ENCODE results near the gene DOCK1. TPM values are rescaled to one million over a fixed set of nuclear protein-coding genes. Genes with fewer than 3 reads are reported as not detected.

DOCK1 gene
- polyA plus RNA-seq, 6 donors from 2014 or later, result not detected

DNA sequence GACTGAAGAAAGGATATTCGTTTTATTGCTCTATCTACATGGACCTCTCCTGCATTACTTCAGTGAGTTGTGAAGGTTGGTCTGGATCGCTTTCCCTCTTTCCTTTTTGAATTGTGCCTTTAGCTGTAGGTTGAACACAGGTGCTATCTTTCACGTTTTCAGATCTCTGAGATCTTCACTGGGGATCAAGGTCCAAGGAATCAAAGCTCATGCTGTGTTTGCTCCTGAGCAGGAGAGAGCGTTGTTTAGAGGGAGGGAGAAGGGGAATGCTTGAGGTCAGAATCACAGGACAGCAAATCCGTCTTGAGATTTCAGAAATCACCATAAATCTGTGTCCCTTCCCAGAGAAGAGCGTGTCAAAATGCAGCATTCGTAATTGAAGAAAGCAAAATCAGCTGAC is 186.1 kb downstream of the DOCK1 start:
- Mint-ChIP-seq H3K27me3 (no peaks in the 10 kb centered on the region), H3K27ac (no peak overlapping the region), H3K36me3 (no peaks in the 10 kb centered on the region), H3K4me3 (no peak overlapping the region), H3K9me3 (peaks cover 0 to 6% (median 0%) of the 10 kb centered on the region in 7 donors), H3K4me1 (no peaks in the 10 kb centered on the region)
- ATAC-seq (ENCODE audit: low read depth in 2 of 2) (no peak), DNase-seq (no peak)

- no peak for ATAC-seq (ENCODE audit: low read depth in 2 of 2)
- H3K27ac Mint-ChIP-seq, result no peak overlapping the region
Measured at GRCh38 chr10:127092916-127093315, 187.7 kb downstream of the DOCK1 start.

DNA sequence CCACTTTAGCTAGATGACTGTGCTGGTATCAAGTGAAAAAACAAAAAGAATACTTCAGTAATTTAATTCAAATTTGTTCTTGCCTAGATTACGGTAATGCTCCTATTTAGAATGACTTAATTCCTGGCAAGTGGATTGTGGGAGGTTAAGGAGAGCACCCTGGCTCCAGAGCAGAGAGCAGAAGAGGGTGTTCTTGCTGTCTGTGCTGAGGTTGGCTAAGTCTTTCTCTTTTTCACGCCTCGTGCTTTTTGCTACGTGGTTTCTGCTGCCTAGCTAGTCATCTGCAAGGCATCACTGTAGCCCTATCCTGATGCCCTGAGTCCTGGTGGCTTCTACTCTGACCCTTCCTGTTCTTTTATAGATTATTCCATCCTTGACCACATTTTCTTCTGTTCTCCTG is 189.8 kb downstream of the DOCK1 start:
- no peaks in the 10 kb centered on the region for H3K36me3 Mint-ChIP-seq
- DNase-seq, result no peak
- H3K9me3 Mint-ChIP-seq, result peaks cover 0 to 5% (median 0%) of the 10 kb centered on the region in 7 donors
- H3K4me3 Mint-ChIP-seq, result no peak overlapping the region
- H3K27me3 Mint-ChIP-seq, result no peaks in the 10 kb centered on the region
- no peak overlapping the region for H3K27ac Mint-ChIP-seq
- ATAC-seq (ENCODE audit: low read depth in 2 of 2), result no peak
- no peaks in the 10 kb centered on the region for H3K4me1 Mint-ChIP-seq

More at GRCh38 chr10:127092916-127093315, 187.7 kb downstream of the DOCK1 start:
- DNase-seq, result no peak
- no peak overlapping the region for H3K4me3 Mint-ChIP-seq
- H3K9me3 Mint-ChIP-seq, result peaks cover 0 to 6% (median 0%) of the 10 kb centered on the region in 7 donors
- no peaks in the 10 kb centered on the region for H3K27me3 Mint-ChIP-seq
- no peaks in the 10 kb centered on the region for H3K36me3 Mint-ChIP-seq
- no peaks in the 10 kb centered on the region for H3K4me1 Mint-ChIP-seq

GRCh38 chr10:127100983-127101615 is 195.9 kb downstream of the DOCK1 start:
- Mint-ChIP-seq H3K4me1 (no peaks in the 10 kb centered on the region), H3K27ac (peak overlapping the region in 1 of 6 donors; percentile 18), H3K9me3 (peaks cover 0 to 9% (median 0%) of the 10 kb centered on the region in 7 donors), H3K36me3 (no peaks in the 10 kb centered on the region), H3K27me3 (no peaks in the 10 kb centered on the region), H3K4me3 (peak overlapping the region in 1 of 8 donors; percentile 27)
- no peak for ATAC-seq (ENCODE audit: low read depth in 2 of 2)
- no peak for DNase-seq

- no peaks in the 10 kb centered on the region for H3K36me3 Mint-ChIP-seq
- H3K27me3 Mint-ChIP-seq, result no peaks in the 10 kb centered on the region
- H3K4me3 Mint-ChIP-seq, result no peak overlapping the region
- H3K4me1 Mint-ChIP-seq, result no peaks in the 10 kb centered on the region
- H3K27ac Mint-ChIP-seq, result no peak overlapping the region
- ATAC-seq (ENCODE audit: low read depth in 2 of 2) (no peak), DNase-seq (no peak)
- peaks cover 0 to 9% (median 0%) of the 10 kb centered on the region in 7 donors for H3K9me3 Mint-ChIP-seq
Measured at GRCh38 chr10:127102176-127102575, 196.9 kb downstream of the DOCK1 start.

DNA sequence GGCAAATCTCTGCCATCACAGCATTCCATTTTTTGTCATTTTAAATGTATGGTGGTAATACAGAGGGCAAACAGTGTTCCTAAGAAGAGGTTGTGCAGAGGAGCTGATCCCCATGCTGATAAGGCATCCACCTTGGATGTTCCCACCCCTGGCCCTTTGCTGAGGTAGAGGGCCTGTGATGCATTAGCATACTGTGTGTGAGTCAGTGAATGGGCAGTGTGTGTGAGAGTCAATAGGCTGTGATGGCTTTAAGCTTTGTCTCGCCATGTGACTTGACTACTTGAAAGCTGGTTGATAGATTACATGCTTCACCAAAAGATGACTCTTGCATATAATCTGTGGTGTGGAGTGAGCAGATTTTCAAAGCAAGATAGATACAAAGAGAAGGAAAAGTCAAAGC is 209.9 kb downstream of the DOCK1 start:
- Mint-ChIP-seq H3K27me3 (peaks cover 0 to 8% (median 0%) of the 10 kb centered on the region in 3 donors), H3K36me3 (no peaks in the 10 kb centered on the region), H3K4me1 (no peaks in the 10 kb centered on the region), H3K4me3 (no peak overlapping the region), H3K9me3 (peaks cover 0 to 9% (median 3%) of the 10 kb centered on the region in 7 donors), H3K27ac (no peak overlapping the region)
- ATAC-seq (ENCODE audit: low read depth in 2 of 2) (no peak), DNase-seq (no peak)

GRCh38 chr10:127117125-127117524 is 211.9 kb downstream of the DOCK1 start:
- peaks cover 0 to 17% (median 0%) of the 10 kb centered on the region in 3 donors for H3K27me3 Mint-ChIP-seq
- ATAC-seq (ENCODE audit: low read depth in 2 of 2) (no peak), DNase-seq (no peak)
- H3K36me3 Mint-ChIP-seq, result no peaks in the 10 kb centered on the region
- H3K9me3 Mint-ChIP-seq, result peaks cover 0 to 9% (median 3%) of the 10 kb centered on the region in 7 donors
- no peaks in the 10 kb centered on the region for H3K4me1 Mint-ChIP-seq
- no peak overlapping the region for H3K27ac Mint-ChIP-seq
- H3K4me3 Mint-ChIP-seq, result no peak overlapping the region

GRCh38 chr10:127118034-127118433 is 212.8 kb downstream of the DOCK1 start:
- peak overlapping the region in 1 of 6 donors; percentile 38 for H3K27ac Mint-ChIP-seq

DNA sequence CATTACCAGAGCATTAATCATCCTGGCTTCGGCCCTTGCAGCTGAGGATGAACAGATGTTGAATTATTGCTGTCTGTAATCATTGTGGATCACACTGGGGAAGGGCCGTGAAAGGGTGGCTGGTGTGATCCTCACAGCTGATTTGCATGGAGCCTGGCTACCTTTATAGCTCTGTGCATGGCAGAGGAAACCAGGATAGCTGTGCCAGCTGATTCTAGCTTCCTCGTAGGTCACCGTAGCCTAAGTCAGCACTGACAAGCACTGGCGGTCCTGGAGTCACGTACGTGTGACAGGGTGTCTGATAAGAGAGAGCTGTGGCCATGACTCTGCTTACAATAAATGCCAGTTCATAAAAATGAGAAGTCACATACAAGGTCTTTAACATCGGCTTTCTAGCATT is 214.7 kb downstream of the DOCK1 start:
- DNase-seq (no peak), ATAC-seq (ENCODE audit: low read depth in 2 of 2) (no peak)
- peaks cover 0 to 8% (median 0%) of the 10 kb centered on the region in 7 donors for H3K9me3 Mint-ChIP-seq
- H3K4me3 Mint-ChIP-seq, result no peak overlapping the region
- no peak overlapping the region for H3K27ac Mint-ChIP-seq
- H3K27me3 Mint-ChIP-seq, result peaks cover 0 to 17% (median 0%) of the 10 kb centered on the region in 3 donors
- no peaks in the 10 kb centered on the region for H3K36me3 Mint-ChIP-seq
- no peaks in the 10 kb centered on the region for H3K4me1 Mint-ChIP-seq

More at GRCh38 chr10:127118034-127118433, 212.8 kb downstream of the DOCK1 start:
- Mint-ChIP-seq H3K27me3 (peaks cover 0 to 17% (median 0%) of the 10 kb centered on the region in 3 donors), H3K4me1 (no peaks in the 10 kb centered on the region), H3K4me3 (no peak overlapping the region), H3K9me3 (peaks cover 0 to 9% (median 3%) of the 10 kb centered on the region in 7 donors), H3K36me3 (no peaks in the 10 kb centered on the region)
- no peak for ATAC-seq (ENCODE audit: low read depth in 2 of 2)
- DNase-seq, result no peak

DNA sequence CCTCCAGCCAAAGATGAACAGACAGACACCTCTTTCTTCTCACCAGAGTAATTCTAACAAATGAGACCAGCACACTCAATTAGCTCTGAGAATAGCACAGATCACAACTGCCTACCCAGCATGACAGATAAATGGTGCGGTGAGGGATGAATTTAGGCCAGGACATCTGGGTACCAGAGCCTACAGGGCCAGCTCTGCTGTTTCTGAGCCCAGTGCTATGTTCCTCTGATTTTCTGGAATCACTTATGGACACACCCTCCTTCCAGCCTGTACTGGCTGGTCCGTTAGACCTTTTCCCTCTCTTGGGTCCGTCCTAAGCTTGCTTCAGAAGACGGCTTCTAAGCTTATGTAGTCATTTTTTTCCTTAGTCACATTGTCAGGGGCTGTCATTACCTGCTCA is 217.6 kb downstream of the DOCK1 start:
- ATAC-seq (ENCODE audit: low read depth in 2 of 2), result no peak
- peaks cover 0 to 8% (median 0%) of the 10 kb centered on the region in 7 donors for H3K9me3 Mint-ChIP-seq
- H3K27ac Mint-ChIP-seq, result no peak overlapping the region
- no peak overlapping the region for H3K4me3 Mint-ChIP-seq
- peaks cover 0 to 17% (median 0%) of the 10 kb centered on the region in 3 donors for H3K27me3 Mint-ChIP-seq
- DNase-seq, result no peak
- H3K36me3 Mint-ChIP-seq, result no peaks in the 10 kb centered on the region
- H3K4me1 Mint-ChIP-seq, result no peaks in the 10 kb centered on the region

DNA sequence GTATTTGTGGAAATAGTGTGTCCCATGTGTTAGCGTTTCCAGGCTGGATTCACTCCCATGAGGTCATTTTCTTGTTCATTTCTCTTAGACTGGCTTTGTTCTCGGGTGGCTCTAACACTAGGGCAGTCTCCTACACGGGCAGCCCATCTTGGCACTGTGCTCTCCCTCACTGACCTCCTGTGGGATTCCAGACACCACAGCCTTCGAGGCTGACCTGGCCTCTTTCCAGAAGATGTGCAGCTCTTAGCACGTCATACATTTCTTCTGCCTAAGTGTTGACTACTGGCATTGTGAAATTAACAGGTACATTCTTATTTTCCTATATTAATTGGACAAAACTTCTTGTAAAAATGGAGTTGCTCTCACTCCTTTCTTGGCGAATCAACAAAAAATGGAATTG is 218.4 kb downstream of the DOCK1 start:
- peaks cover 0 to 2% (median 0%) of the 10 kb centered on the region in 7 donors for H3K9me3 Mint-ChIP-seq
- H3K27me3 Mint-ChIP-seq, result peaks cover 0 to 14% (median 0%) of the 10 kb centered on the region in 3 donors

DNA sequence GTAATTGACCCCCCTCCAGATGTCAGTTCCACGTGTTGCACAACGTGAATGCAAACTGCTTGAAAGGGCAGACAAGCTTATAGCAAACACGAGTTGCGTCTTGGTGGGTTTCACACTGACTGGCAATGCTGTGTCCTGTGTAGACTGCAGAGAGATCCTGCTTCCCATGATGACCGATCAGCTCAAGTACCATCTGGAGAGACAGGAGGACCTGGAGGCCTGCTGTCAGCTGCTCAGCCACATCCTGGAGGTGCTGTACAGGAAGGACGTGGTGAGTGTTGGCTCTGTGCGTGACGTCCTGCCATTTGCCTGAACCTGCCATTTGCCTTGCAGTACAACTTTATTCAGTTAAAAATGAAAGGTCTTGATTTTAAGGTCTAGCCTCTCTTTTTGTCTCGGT is 220.1 kb downstream of the DOCK1 start:
- H3K4me1 Mint-ChIP-seq, result no peaks in the 10 kb centered on the region
- no peak for DNase-seq

More for the DNA sequence above, 218.4 kb downstream of the DOCK1 start:
- DNase-seq (no peak), ATAC-seq (ENCODE audit: low read depth in 2 of 2) (no peak)
- Mint-ChIP-seq H3K27ac (no peak overlapping the region), H3K4me3 (no peak overlapping the region), H3K36me3 (no peaks in the 10 kb centered on the region), H3K4me1 (no peaks in the 10 kb centered on the region)

DNA sequence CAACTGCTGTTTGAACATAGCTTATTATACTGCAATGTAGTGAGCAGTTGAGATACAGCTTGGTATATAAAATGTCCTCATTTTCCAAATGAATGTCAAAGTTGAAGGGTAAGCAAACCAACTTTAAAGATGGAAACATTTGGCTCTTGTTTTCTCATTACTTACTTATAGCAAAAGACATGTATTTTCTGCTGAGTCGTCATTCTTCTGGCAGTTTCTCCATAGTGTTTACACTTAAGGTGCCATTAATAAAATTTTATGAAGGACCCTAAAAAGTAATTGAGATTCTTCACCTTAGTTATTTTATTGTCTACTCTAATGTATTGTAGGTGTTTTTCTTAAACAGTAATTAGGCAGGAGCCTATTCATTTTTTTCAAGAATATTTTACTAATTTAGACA is 222.6 kb downstream of the DOCK1 start:
- no peak overlapping the region for H3K4me3 Mint-ChIP-seq
- no peak overlapping the region for H3K27ac Mint-ChIP-seq
- DNase-seq (no peak), ATAC-seq (ENCODE audit: low read depth in 2 of 2) (no peak)
- H3K27me3 Mint-ChIP-seq, result peaks cover 0 to 4% (median 0%) of the 10 kb centered on the region in 3 donors
- H3K36me3 Mint-ChIP-seq, result no peaks in the 10 kb centered on the region
- no peaks in the 10 kb centered on the region for H3K4me1 Mint-ChIP-seq
- peaks cover 0 to 2% (median 0%) of the 10 kb centered on the region in 7 donors for H3K9me3 Mint-ChIP-seq

More for the DNA sequence above, 220.1 kb downstream of the DOCK1 start:
- no peaks in the 10 kb centered on the region for H3K36me3 Mint-ChIP-seq
- H3K27ac Mint-ChIP-seq, result no peak overlapping the region
- ATAC-seq (ENCODE audit: low read depth in 2 of 2), result no peak
- peak overlapping the region in 1 of 8 donors; percentile 30 for H3K4me3 Mint-ChIP-seq
- peaks cover 0 to 13% (median 0%) of the 10 kb centered on the region in 3 donors for H3K27me3 Mint-ChIP-seq
- H3K9me3 Mint-ChIP-seq, result peaks cover 0 to 2% (median 0%) of the 10 kb centered on the region in 7 donors

DNA sequence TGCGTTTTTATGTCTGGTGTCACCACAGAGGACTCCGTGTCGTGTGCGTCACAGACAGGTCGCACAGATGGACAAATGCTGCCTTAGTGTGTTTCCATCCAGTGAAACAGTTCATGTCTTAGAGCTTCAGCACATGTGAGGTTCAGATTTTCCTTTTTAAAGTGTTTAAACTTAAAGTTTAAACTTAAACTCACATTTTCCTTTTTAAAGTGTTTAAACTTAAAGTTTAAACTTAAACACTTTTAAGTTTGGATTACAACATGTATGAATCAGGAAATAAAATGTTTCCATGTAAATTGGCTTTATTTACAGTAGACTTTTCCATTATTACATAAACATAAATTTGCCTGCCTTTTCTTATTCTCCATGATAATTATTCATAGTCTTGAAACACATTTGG is 223.9 kb downstream of the DOCK1 start:
- Mint-ChIP-seq H3K36me3 (no peaks in the 10 kb centered on the region), H3K4me1 (no peaks in the 10 kb centered on the region), H3K9me3 (no peaks in the 10 kb centered on the region), H3K27ac (no peak overlapping the region), H3K27me3 (no peaks in the 10 kb centered on the region), H3K4me3 (no peak overlapping the region)
- no peak for DNase-seq
- ATAC-seq (ENCODE audit: low read depth in 2 of 2), result no peak

Data from naive B cell (primary cell).